ENCODE measurements around the gene IFNA8.

IFNA8 gene

GRCh38 chr9:21454149-21454548, 45.2 kb downstream of the IFNA8 start:
- no peak for TF ChIP-seq CTCF (IDR thresholded peaks at IDR 0.05; ENCODE audit: poor library complexity, severe bottlenecking)
- peaks cover 11% of the 10 kb centered on the region for H3K36me3 ChIP-seq (ENCODE audit: low read depth)
- peaks cover 5% of the 10 kb centered on the region for H3K4me1 ChIP-seq (ENCODE audit: insufficient read depth, poor library complexity, severe bottlenecking)
- H3K4me3 ChIP-seq (ENCODE audit: severe bottlenecking), result no peak overlapping the region
- ATAC-seq (ENCODE audit: low read depth), result peak; percentile 55; the same call in 1 of the 3 replicates
- H3K27ac ChIP-seq (ENCODE audit: poor library complexity, severe bottlenecking), result no peak overlapping the region
- H3K27me3 ChIP-seq (ENCODE audit: insufficient read depth, poor library complexity, severe bottlenecking), result no peaks in the 10 kb centered on the region
- H3K9me3 ChIP-seq (ENCODE audit: severe bottlenecking), result no peaks in the 10 kb centered on the region
- no peak for DNase-seq (ENCODE audit: low spot score)

GRCh38 chr9:21455320-21455719, 46.4 kb downstream of the IFNA8 start:
- Histone ChIP-seq H3K9me3 (ENCODE audit: severe bottlenecking) (no peaks in the 10 kb centered on the region), H3K36me3 (ENCODE audit: low read depth) (peaks cover 11% of the 10 kb centered on the region), H3K27ac (ENCODE audit: poor library complexity, severe bottlenecking) (no peak overlapping the region), H3K27me3 (ENCODE audit: insufficient read depth, poor library complexity, severe bottlenecking) (no peaks in the 10 kb centered on the region), H3K4me3 (ENCODE audit: severe bottlenecking) (no peak overlapping the region), H3K4me1 (ENCODE audit: insufficient read depth, poor library complexity, severe bottlenecking) (peaks cover 5% of the 10 kb centered on the region)
- TF ChIP-seq CTCF (IDR thresholded peaks at IDR 0.05; ENCODE audit: poor library complexity, severe bottlenecking), result peak; percentile 60
- ATAC-seq (ENCODE audit: low read depth) (peak; percentile 75), DNase-seq (ENCODE audit: low spot score) (no peak)

All from RWPE2 (cell line).